Measurements from ENCODE around the gene TSPAN10. TPM values are rescaled to one million over a fixed set of nuclear protein-coding genes. Genes with fewer than 3 reads are reported as not detected.

TSPAN10 gene
- total and polyA plus RNA-seq, 2 of the 13 experiments (the other 11 are each of a cell fraction or from before 2014, with no cell fraction given), result 0.54 to 0.75 TPM

DNA sequence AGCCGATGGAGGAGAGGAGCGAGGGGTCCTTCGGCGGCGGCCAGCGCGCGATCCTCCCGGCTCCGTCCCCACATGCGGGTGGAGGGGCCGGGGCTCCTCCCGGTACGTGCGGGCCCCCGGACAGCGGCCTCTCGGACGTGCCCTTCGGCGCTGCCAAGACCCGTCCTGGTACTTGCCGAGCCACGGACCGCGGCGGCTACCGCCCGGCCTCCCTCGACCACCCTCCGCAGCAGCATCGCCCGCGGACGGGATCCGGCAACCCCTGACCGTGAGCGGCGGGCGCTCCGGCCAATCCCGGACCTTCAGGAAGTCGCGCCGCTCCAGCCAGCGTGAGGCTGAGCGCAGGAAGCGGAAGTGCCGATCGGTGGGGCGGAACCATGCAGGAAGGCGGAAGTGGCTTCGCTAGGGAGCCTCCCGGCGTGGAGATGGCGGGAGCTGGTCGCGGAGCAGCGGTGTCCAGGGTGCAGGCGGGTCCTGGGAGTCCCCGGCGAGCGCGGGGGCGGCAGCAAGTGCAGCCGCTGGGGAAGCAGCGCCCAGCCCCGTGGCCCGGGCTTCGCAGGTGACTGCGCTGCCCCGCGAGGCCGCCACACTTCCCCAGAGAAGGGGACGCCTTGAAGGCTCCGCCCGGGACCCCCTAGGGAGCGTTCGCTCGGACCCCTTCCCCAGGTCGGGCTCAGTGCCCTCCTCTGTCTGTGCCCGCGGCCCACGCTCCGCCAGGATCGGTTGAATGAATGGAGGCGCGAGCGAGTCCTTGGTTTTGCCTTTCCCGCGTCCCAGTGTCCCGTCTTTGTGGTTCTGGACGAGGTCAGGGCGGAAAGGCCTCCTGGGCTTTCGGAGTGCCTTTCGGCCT, 29.6 kb downstream of the TSPAN10 start, which contains the start of the genes CCDC137 and OXLD1 (continued):
- TF ChIP-seq, protein P1, sequence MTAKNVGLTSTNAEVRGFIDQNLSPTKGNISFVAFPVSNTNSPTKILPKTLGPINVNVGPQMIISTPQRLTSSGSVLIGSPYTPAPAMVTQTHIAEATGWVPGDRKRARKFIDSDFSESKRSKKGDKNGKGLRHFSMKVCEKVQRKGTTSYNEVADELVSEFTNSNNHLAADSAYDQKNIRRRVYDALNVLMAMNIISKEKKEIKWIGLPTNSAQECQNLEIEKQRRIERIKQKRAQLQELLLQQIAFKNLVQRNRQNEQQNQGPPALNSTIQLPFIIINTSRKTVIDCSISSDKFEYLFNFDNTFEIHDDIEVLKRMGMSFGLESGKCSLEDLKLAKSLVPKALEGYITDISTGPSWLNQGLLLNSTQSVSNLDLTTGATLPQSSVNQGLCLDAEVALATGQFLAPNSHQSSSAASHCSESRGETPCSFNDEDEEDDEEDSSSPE (CRISPR knock-in tag; IDR thresholded peaks at IDR 0.05), result peak; percentile 78
- no peak for TF ChIP-seq ZKSCAN8 (CRISPR knock-in tag; IDR thresholded peaks at IDR 0.05; ENCODE audit: borderline replicate concordance)
- TF ChIP-seq ZNF510 (CRISPR knock-in tag; IDR thresholded peaks at IDR 0.05; ENCODE audit: low read depth), result no peak
- peak; percentile 81; the same call in 1 of the 2 replicates for TF ChIP-seq ZNF337 (CRISPR knock-in tag; IDR thresholded peaks at IDR 0.05; ENCODE audit: borderline replicate concordance, low read depth)
- peak; percentile 82 for TF ChIP-seq EED (CRISPR knock-in tag; IDR thresholded peaks at IDR 0.05)
- no peak for TF ChIP-seq ZNF766 (CRISPR knock-in tag; IDR thresholded peaks at IDR 0.05; ENCODE audit: borderline replicate concordance)
- TF ChIP-seq NPAS2 (CRISPR knock-in tag; IDR thresholded peaks at IDR 0.05; ENCODE audit: borderline replicate concordance), result no peak
- peak; percentile 76 for TF ChIP-seq ISL2 (CRISPR knock-in tag; IDR thresholded peaks at IDR 0.05)
- peak; percentile 81 for TF ChIP-seq BCL3 (CRISPR knock-in tag; IDR thresholded peaks at IDR 0.05)
- peak; percentile 95 for TF ChIP-seq SRY (CRISPR knock-in tag; IDR thresholded peaks at IDR 0.05)
- no peak for TF ChIP-seq MLX (CRISPR knock-in tag; IDR thresholded peaks at IDR 0.05)
- no peak; the same call in 1 of the 2 replicates for TF ChIP-seq CENPBD1 (CRISPR knock-in tag; IDR thresholded peaks at IDR 0.05; ENCODE audit: borderline replicate concordance, low read depth)
- TF ChIP-seq ZNF879 (CRISPR knock-in tag; IDR thresholded peaks at IDR 0.05), result peak; percentile 19; the same call in 1 of the 2 replicates
- TF ChIP-seq TCF12 (IDR thresholded peaks at IDR 0.05), result no peak
- peak; percentile 40; the same call in 1 of the 2 replicates for TF ChIP-seq TCF12 (CRISPR knock-in tag; IDR thresholded peaks at IDR 0.05)
- TF ChIP-seq ZNF512 (CRISPR knock-in tag; IDR thresholded peaks at IDR 0.05), result peak; percentile 56; the same call in 1 of the 2 replicates

Data from HepG2 (cell line).